CD4-positive, alpha-beta memory T cell (primary cell): Measurements from ENCODE around the gene LHX4. TPM values are rescaled to one million over a fixed set of nuclear protein-coding genes. Genes with fewer than 3 reads are reported as not detected.

ENCODE experiments used
- CTCF ChIA-PET: fragments of 350-600 bp; sonication (Branson Sonifier 250); formaldehyde crosslinking; loops from one replicate; lab custom pipeline; 2021; ENCODE audit warnings: inconsistent platforms; ENCODE audit not compliant: partially characterized antibody; lab: Charles Lee
- POLR2A ChIA-PET: fragments of 350-600 bp; sonication (Branson Sonifier 250); formaldehyde crosslinking; loops from one replicate; lab custom pipeline; 2021; ENCODE audit not compliant: partially characterized antibody; lab: Charles Lee
- DNase-seq, 5 donors: peaks; one replicate each; pipeline versions ENCODE4 v3.0.0 to v3.0.0-alpha.2; 2020 to 2022; ENCODE audit warnings: mixed read lengths in 1 of 5
- H3K27ac ChIP-seq: one replicate; pipeline ENCODE4 v1.7.0; 2013; ENCODE audit warnings: low read depth, low read length
- H3K27me3 ChIP-seq: 2 replicates; pipeline ENCODE4 v1.7.0; 2013; ENCODE audit warnings: mild to moderate bottlenecking, low read length, moderate library complexity; ENCODE audit not compliant: insufficient read depth
- H3K36me3 ChIP-seq: 2 replicates; pipeline ENCODE4 v1.7.0; 2013; ENCODE audit warnings: mild to moderate bottlenecking, low read length, moderate library complexity; ENCODE audit not compliant: insufficient read depth
- H3K4me1 ChIP-seq: 2 replicates; pipeline ENCODE4 v1.7.0; 2013; ENCODE audit warnings: mild to moderate bottlenecking, low read length, moderate library complexity; ENCODE audit not compliant: insufficient read depth
- H3K4me3 ChIP-seq, 2 donors: one replicate each; pipeline ENCODE4 v1.7.0; 2013; ENCODE audit warnings: low read length in 2 of 2, mild to moderate bottlenecking in 1 of 2
- H3K9me3 ChIP-seq, 2 donors: one replicate each; pipeline ENCODE4 v1.7.0; 2013; ENCODE audit warnings: low read length in 2 of 2, control low read depth in 1 of 2; ENCODE audit not compliant: control insufficient read depth in 1 of 2
- H3K27ac Mint-ChIP-seq, 7 donors: one replicate each; pipeline ENCODE4 v1.8.0; 2020 to 2021; ENCODE audit warnings: mixed read lengths in 7 of 7, mild to moderate bottlenecking in 6 of 7, inconsistent platforms in 3 of 7, moderate library complexity in 3 of 7
- H3K27me3 Mint-ChIP-seq, 2 donors: one replicate each; pipeline ENCODE4 v1.8.0; 2020 to 2021; ENCODE audit warnings: mixed read lengths in 2 of 2
- H3K36me3 Mint-ChIP-seq, 2 donors: one replicate each; pipeline ENCODE4 v1.8.0; 2020 to 2021; ENCODE audit warnings: mixed read lengths in 2 of 2, inconsistent platforms in 1 of 2, mild to moderate bottlenecking in 1 of 2
- H3K4me1 Mint-ChIP-seq, 4 donors: one replicate each; pipeline ENCODE4 v1.8.0; 2020 to 2021; ENCODE audit warnings: mixed read lengths in 4 of 4, mild to moderate bottlenecking in 1 of 4
- H3K4me3 Mint-ChIP-seq, 8 donors: one replicate each; pipeline ENCODE4 v1.8.0; 2020 to 2021; ENCODE audit warnings: mixed read lengths in 8 of 8, mild to moderate bottlenecking in 7 of 8, moderate library complexity in 6 of 8, inconsistent platforms in 3 of 8
- H3K9me3 Mint-ChIP-seq, 8 donors: one replicate each; pipeline ENCODE4 v1.8.0; 2020 to 2021; ENCODE audit warnings: mixed read lengths in 8 of 8, mild to moderate bottlenecking in 5 of 8, inconsistent platforms in 3 of 8, moderate library complexity in 1 of 8
- intact Hi-C: fragments of 100-400 bp; cut with micrococcal nuclease; formaldehyde crosslinking; loops from one replicate; pipeline ENCODE4 v1.15.1; 2023
- polyA plus RNA-seq, 2 donors: library from polyadenylated mRNA; unstranded; fragments of 300-500 nt; fragmentation: Illumina TruSeq; gene quantifications; one replicate each; pipeline ENCODE4 v1.2.3, GENCODE V29; 2021
- total RNA-seq, 2 experiments: library from RNA; stranded (reverse); gene quantifications; one replicate each; pipeline ENCODE4 v1.2.3, GENCODE V29; 2021

LHX4 gene
- total and polyA plus RNA-seq, 4 experiments from 2014 or later, result 0.25 TPM; not detected in 3

DNA sequence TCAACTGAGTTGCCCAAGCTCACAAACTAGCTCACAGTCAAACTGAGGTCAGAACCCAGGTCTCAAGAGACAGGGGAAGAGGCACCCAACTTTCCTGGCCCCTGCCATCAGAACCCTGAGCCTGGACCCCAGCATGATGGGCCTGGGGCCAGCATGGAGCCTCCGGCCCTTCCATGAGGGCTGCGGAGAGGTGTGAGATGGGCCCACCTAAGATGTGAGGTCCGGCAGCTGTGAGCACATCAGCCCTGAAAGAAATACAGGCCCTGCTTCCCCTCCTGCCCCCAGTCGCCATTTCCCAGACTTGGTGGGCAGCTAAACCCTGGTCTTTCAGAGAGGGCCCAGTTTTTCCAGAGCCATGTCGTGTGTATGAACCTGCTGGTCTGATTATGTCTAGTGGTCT lies 44.8 kb upstream of the LHX4 start:
- Mint-ChIP-seq H3K27ac (no peak overlapping the region), H3K4me3 (no peak overlapping the region), H3K9me3 (no peaks in the 10 kb centered on the region), H3K36me3 (peaks cover 46 to 55% of the 10 kb centered on the region in 2 donors), H3K27me3 (no peaks in the 10 kb centered on the region), H3K4me1 (no peaks in the 10 kb centered on the region)
- H3K27ac ChIP-seq, result no peak overlapping the region
- intact Hi-C loops, result loop anchor here (5.0 kb wide), 1 partner anchor 292 kb away; no protein-coding TSS in a partner anchor
- no peaks in the 10 kb centered on the region for H3K4me1 ChIP-seq
- no peak for DNase-seq
- no peaks in the 10 kb centered on the region for H3K9me3 ChIP-seq
- H3K4me3 ChIP-seq, result no peak overlapping the region
- CTCF ChIA-PET, result no interaction called here
- peaks cover 13% of the 10 kb centered on the region for H3K36me3 ChIP-seq
- no peaks in the 10 kb centered on the region for H3K27me3 ChIP-seq
- POLR2A ChIA-PET, result no interaction called here

- DNase-seq, result no peak
- no peak overlapping the region for H3K4me3 Mint-ChIP-seq
- Histone ChIP-seq H3K4me3 (no peak overlapping the region), H3K4me1 (no peaks in the 10 kb centered on the region), H3K27ac (no peak overlapping the region), H3K36me3 (peaks cover 16% of the 10 kb centered on the region), H3K9me3 (no peaks in the 10 kb centered on the region), H3K27me3 (no peaks in the 10 kb centered on the region)
- ChIA-PET CTCF (interaction anchor here (0.6 to 2.6 kb wide), 2 partner anchors 8 to 49 kb away, joined by 5 to 14 read pairs; no protein-coding TSS in a partner anchor), POLR2A (no interaction called here)
- H3K9me3 Mint-ChIP-seq, result no peaks in the 10 kb centered on the region
- intact Hi-C loops, result loop anchor here (5.0 kb wide), 1 partner anchor 291 kb away; no protein-coding TSS in a partner anchor
- H3K27ac Mint-ChIP-seq, result no peak overlapping the region
- no peaks in the 10 kb centered on the region for H3K27me3 Mint-ChIP-seq
- peaks cover 52 to 62% of the 10 kb centered on the region in 2 donors for H3K36me3 Mint-ChIP-seq
- peaks cover 0 to 2% (median 0%) of the 10 kb centered on the region in 4 donors for H3K4me1 Mint-ChIP-seq
Measured at GRCh38 chr1:180185971-180186645, 44.0 kb upstream of the LHX4 start.

DNA sequence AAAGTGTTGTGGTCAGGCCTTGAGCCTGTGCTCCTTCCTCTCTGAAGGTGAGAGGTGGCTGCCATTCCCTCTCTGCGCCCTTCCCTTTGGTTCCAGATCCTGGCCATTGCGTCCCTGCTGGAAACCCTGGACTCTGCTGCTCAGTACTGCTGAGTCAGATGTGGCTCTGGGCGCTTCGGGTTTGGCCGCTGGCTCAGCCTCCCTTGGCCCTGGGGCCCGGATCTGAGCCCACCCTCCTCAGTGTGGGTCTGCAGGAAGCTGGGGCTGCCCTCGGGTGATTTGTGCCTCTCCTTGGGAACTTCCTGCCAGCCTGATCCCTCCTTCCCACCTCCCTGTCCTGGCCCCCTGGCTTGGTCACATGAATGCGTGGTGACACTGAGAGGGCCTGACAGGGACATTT lies 43.2 kb upstream of the LHX4 start:
- H3K36me3 Mint-ChIP-seq, result peaks cover 59 to 68% of the 10 kb centered on the region in 2 donors
- H3K27me3 Mint-ChIP-seq, result no peaks in the 10 kb centered on the region
- H3K4me3 Mint-ChIP-seq, result no peak overlapping the region
- intact Hi-C loops, result loop anchor here (5.0 kb wide), 1 partner anchor 290 kb away; no protein-coding TSS in a partner anchor
- CTCF ChIA-PET, result interaction anchor here (2.6 kb wide), 1 partner anchor 8 kb away, joined by 14 read pairs; no protein-coding TSS in a partner anchor
- H3K27ac Mint-ChIP-seq, result no peak overlapping the region
- Histone ChIP-seq H3K36me3 (peaks cover 16% of the 10 kb centered on the region), H3K27ac (no peak overlapping the region), H3K4me3 (no peak overlapping the region), H3K9me3 (no peaks in the 10 kb centered on the region), H3K4me1 (no peaks in the 10 kb centered on the region), H3K27me3 (no peaks in the 10 kb centered on the region)
- no peak for DNase-seq
- no peaks in the 10 kb centered on the region for H3K9me3 Mint-ChIP-seq
- H3K4me1 Mint-ChIP-seq, result peaks cover 0 to 9% (median 1%) of the 10 kb centered on the region in 4 donors
- POLR2A ChIA-PET, result no interaction called here

DNA sequence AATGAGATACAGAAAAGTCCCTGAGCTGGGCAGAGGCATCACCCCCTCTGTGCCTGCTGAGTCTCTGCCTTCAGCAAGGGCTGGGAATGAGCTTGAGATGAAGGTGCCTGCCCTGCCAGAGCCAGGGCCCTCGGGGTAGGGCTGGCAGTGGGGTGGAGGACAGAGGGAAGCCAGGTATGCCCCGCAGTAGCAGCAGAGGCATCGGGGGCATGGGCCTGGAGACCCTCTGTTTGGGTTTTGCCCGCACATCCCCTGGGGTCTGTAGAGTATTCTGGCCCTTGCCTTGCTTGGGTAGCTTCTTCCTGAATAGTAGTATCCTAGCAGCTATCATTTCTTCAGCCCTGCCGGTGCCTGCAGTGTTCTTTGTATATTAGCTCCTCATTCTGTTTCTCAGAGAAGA lies 42.4 kb upstream of the LHX4 start:
- no peaks in the 10 kb centered on the region for H3K27me3 Mint-ChIP-seq
- Histone ChIP-seq H3K4me1 (peaks cover 3% of the 10 kb centered on the region), H3K9me3 (no peaks in the 10 kb centered on the region), H3K36me3 (peaks cover 16% of the 10 kb centered on the region), H3K27ac (no peak overlapping the region), H3K27me3 (no peaks in the 10 kb centered on the region), H3K4me3 (no peak overlapping the region)
- POLR2A ChIA-PET, result no interaction called here
- H3K9me3 Mint-ChIP-seq, result no peaks in the 10 kb centered on the region
- peaks cover 60 to 72% of the 10 kb centered on the region in 2 donors for H3K36me3 Mint-ChIP-seq
- no peak for DNase-seq
- intact Hi-C loops, result loop anchor here (5.0 kb wide), 1 partner anchor 290 kb away; no protein-coding TSS in a partner anchor
- CTCF ChIA-PET, result interaction anchor here (0.9 to 2.6 kb wide), 4 partner anchors 9 to 292 kb away, joined by 3 to 14 read pairs (median 4); no protein-coding TSS in a partner anchor
- no peak overlapping the region for H3K27ac Mint-ChIP-seq
- peaks cover 0 to 15% (median 2%) of the 10 kb centered on the region in 4 donors for H3K4me1 Mint-ChIP-seq
- H3K4me3 Mint-ChIP-seq, result no peak overlapping the region

DNA sequence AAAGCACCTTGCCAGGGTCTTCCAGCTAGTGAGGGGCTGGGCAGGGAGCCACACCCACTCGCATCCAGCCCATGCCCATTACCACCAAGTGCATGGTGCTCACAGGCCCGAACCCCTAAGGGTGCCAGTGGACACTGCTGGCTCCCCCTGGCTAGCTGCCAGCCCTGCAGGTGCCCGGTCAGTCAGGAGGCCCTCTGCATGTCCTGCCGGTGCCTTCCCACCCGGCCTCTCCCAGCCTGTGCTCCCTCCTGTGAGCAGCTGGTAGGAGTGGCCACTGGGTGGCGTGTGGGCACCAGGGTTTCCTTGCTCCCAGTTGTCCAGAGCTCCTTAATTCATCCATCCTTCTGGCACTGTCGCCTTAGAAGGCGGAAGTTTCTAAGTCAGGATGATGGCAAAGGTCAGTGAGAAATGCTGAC lies 42.0 kb upstream of the LHX4 start:
- POLR2A ChIA-PET, result no interaction called here

DNA sequence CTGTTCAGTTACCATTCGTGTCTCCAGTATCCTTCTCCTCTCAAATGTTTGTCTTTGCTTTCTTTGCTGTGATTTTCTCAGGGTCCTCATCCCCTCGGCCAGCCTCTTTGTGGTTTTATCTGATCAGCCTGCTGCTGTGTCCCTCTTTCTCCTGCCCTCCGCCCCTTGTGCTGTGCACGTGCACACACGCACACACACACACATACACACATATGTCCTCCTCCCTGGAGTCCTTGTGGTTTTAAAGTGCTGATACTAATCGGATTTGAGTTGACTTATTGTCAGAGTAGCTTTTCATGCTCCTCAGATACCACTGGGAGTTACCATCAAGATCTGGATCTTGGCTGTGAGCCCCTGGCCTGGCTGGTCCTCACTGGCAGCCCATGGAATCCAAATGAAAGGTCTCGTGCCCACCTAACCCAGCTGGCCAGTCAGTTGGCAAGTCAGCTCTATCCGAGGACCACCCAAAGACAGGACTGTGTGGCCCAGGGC lies 41.3 kb upstream of the LHX4 start:
- Mint-ChIP-seq H3K27ac (peak overlapping the region in 1 of 7 donors; percentile 46), H3K27me3 (no peaks in the 10 kb centered on the region), H3K4me1 (peaks cover 0 to 15% (median 2%) of the 10 kb centered on the region in 4 donors), H3K36me3 (peaks cover 58 to 73% of the 10 kb centered on the region in 2 donors), H3K4me3 (no peak overlapping the region), H3K9me3 (no peaks in the 10 kb centered on the region)
- H3K9me3 ChIP-seq, result no peaks in the 10 kb centered on the region
- no peak overlapping the region for H3K27ac ChIP-seq
- intact Hi-C loops, result loop anchor here (5.0 kb wide), 1 partner anchor 289 kb away; no protein-coding TSS in a partner anchor
- ChIA-PET CTCF (interaction anchor here (0.9 to 2.6 kb wide), 6 partner anchors 8 to 291 kb away, joined by 3 to 14 read pairs (median 3); no protein-coding TSS in a partner anchor), POLR2A (no interaction called here)
- DNase-seq, result no peak
- H3K36me3 ChIP-seq, result peaks cover 16% of the 10 kb centered on the region
- no peaks in the 10 kb centered on the region for H3K27me3 ChIP-seq
- peaks cover 3% of the 10 kb centered on the region for H3K4me1 ChIP-seq
- no peak overlapping the region for H3K4me3 ChIP-seq

More for the DNA sequence above, 42.0 kb upstream of the LHX4 start:
- peaks cover 0 to 15% (median 2%) of the 10 kb centered on the region in 4 donors for H3K4me1 Mint-ChIP-seq
- Histone ChIP-seq H3K27ac (no peak overlapping the region), H3K4me3 (no peak overlapping the region), H3K36me3 (peaks cover 16% of the 10 kb centered on the region), H3K4me1 (peaks cover 3% of the 10 kb centered on the region), H3K9me3 (no peaks in the 10 kb centered on the region), H3K27me3 (no peaks in the 10 kb centered on the region)
- peaks cover 63 to 76% of the 10 kb centered on the region in 2 donors for H3K36me3 Mint-ChIP-seq
- no peaks in the 10 kb centered on the region for H3K27me3 Mint-ChIP-seq
- no peak for DNase-seq
- no peak overlapping the region for H3K27ac Mint-ChIP-seq
- CTCF ChIA-PET, result interaction anchor here (0.9 to 2.6 kb wide), 5 partner anchors 9 to 291 kb away, joined by 3 to 14 read pairs (median 3); no protein-coding TSS in a partner anchor
- H3K4me3 Mint-ChIP-seq, result no peak overlapping the region
- intact Hi-C loops, result loop anchor here (5.0 kb wide), 1 partner anchor 289 kb away; no protein-coding TSS in a partner anchor
- no peaks in the 10 kb centered on the region for H3K9me3 Mint-ChIP-seq

DNA sequence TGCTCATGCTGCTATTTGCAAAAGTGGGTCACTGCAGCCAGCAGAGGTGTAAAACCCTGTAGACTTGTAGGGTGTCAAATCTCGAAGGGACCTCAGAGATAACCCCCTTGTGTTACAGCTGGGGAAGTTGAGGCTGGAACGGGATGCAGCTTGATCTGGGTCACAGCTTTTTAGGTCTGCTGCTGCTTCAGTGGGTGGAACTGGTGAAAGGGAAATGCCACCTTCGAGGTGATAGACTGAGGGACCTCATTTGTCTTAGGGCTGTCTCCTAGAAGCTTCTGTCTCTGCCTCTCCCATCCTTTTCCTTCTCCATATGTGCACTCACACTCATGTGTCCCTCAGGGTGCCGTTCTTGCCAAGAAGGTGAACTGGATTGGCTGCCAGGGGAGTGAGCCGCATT lies 40.0 kb upstream of the LHX4 start:
- peaks cover 0 to 15% (median 2%) of the 10 kb centered on the region in 4 donors for H3K4me1 Mint-ChIP-seq
- H3K4me3 Mint-ChIP-seq, result no peak overlapping the region
- intact Hi-C loops, result no loop called here
- H3K27ac Mint-ChIP-seq, result peak overlapping the region in 1 of 7 donors; percentile 30
- Histone ChIP-seq H3K4me3 (no peak overlapping the region), H3K9me3 (no peaks in the 10 kb centered on the region), H3K4me1 (peaks cover 3% of the 10 kb centered on the region), H3K27me3 (no peaks in the 10 kb centered on the region), H3K36me3 (peaks cover 16% of the 10 kb centered on the region), H3K27ac (no peak overlapping the region)
- H3K9me3 Mint-ChIP-seq, result no peaks in the 10 kb centered on the region
- no peaks in the 10 kb centered on the region for H3K27me3 Mint-ChIP-seq
- no peak for DNase-seq
- peaks cover 45 to 62% of the 10 kb centered on the region in 2 donors for H3K36me3 Mint-ChIP-seq
- CTCF ChIA-PET, result interaction anchor here (0.9 to 1.2 kb wide), 2 partner anchors 10 to 11 kb away, joined by 3 to 5 read pairs; no protein-coding TSS in a partner anchor
- POLR2A ChIA-PET, result no interaction called here
